T-helper 2 cell treated with Interferon-gamma antibody and Interleukin-4, amounts not matched to agents 5 μg/mL and 100 μg/mL, for 36 hours (primary cell): ENCODE results near the gene PRUNE2.

Experiments used
- DNase-seq: peaks from one replicate; pipeline ENCODE4 v3.0.0; 2021; ENCODE audit warnings: low spot score
- H3K27ac Mint-ChIP-seq: one replicate; pipeline ENCODE4 v1.8.0; 2021; ENCODE audit warnings: mild to moderate bottlenecking, mixed read lengths
- H3K27me3 Mint-ChIP-seq: one replicate; pipeline ENCODE4 v1.8.0; 2021; ENCODE audit warnings: low read depth, mixed read lengths
- H3K36me3 Mint-ChIP-seq: one replicate; pipeline ENCODE4 v1.8.0; 2021; ENCODE audit warnings: low read depth, mixed read lengths
- H3K4me1 Mint-ChIP-seq: one replicate; pipeline ENCODE4 v1.8.0; 2021; ENCODE audit warnings: low read depth, mixed read lengths
- H3K4me3 Mint-ChIP-seq: one replicate; pipeline ENCODE4 v1.8.0; 2022; ENCODE audit warnings: mild to moderate bottlenecking, moderate library complexity, mixed read lengths
- H3K9me3 Mint-ChIP-seq: one replicate; pipeline ENCODE4 v1.8.0; 2021; ENCODE audit warnings: mixed read lengths

Gene PRUNE2

GRCh38 chr9:76620581-76620980, 285.3 kb downstream of the PRUNE2 start:
- Mint-ChIP-seq H3K9me3 (no peaks in the 10 kb centered on the region), H3K4me3 (no peak overlapping the region), H3K36me3 (no peaks in the 10 kb centered on the region), H3K27me3 (peaks cover 54% of the 10 kb centered on the region), H3K27ac (no peak overlapping the region), H3K4me1 (peaks cover 4% of the 10 kb centered on the region)
- no peak for DNase-seq

GRCh38 chr9:76619640-76620039, 286.3 kb downstream of the PRUNE2 start:
- H3K27ac Mint-ChIP-seq, result no peak overlapping the region
- H3K4me1 Mint-ChIP-seq, result peaks cover 8% of the 10 kb centered on the region
- DNase-seq, result no peak
- no peaks in the 10 kb centered on the region for H3K36me3 Mint-ChIP-seq
- H3K4me3 Mint-ChIP-seq, result no peak overlapping the region
- peaks cover 58% of the 10 kb centered on the region for H3K27me3 Mint-ChIP-seq
- H3K9me3 Mint-ChIP-seq, result no peaks in the 10 kb centered on the region

GRCh38 chr9:76619197-76619596, 286.7 kb downstream of the PRUNE2 start:
- no peak overlapping the region for H3K4me3 Mint-ChIP-seq
- DNase-seq, result no peak
- H3K36me3 Mint-ChIP-seq, result no peaks in the 10 kb centered on the region
- H3K27me3 Mint-ChIP-seq, result peaks cover 57% of the 10 kb centered on the region
- H3K27ac Mint-ChIP-seq, result no peak overlapping the region
- H3K9me3 Mint-ChIP-seq, result no peaks in the 10 kb centered on the region
- peaks cover 8% of the 10 kb centered on the region for H3K4me1 Mint-ChIP-seq

GRCh38 chr9:76618762-76619161, 287.2 kb downstream of the PRUNE2 start:
- Mint-ChIP-seq H3K4me1 (peaks cover 8% of the 10 kb centered on the region), H3K4me3 (no peak overlapping the region), H3K27ac (no peak overlapping the region), H3K36me3 (no peaks in the 10 kb centered on the region), H3K9me3 (no peaks in the 10 kb centered on the region), H3K27me3 (peaks cover 54% of the 10 kb centered on the region)
- no peak for DNase-seq

- no peaks in the 10 kb centered on the region for H3K36me3 Mint-ChIP-seq
- no peak overlapping the region for H3K4me3 Mint-ChIP-seq
- H3K27ac Mint-ChIP-seq, result no peak overlapping the region
- peaks cover 57% of the 10 kb centered on the region for H3K27me3 Mint-ChIP-seq
- no peaks in the 10 kb centered on the region for H3K9me3 Mint-ChIP-seq
- peaks cover 8% of the 10 kb centered on the region for H3K4me1 Mint-ChIP-seq
- DNase-seq, result no peak
Measured at GRCh38 chr9:76617497-76618175, 288.3 kb downstream of the PRUNE2 start.

GRCh38 chr9:76616780-76617179, 289.1 kb downstream of the PRUNE2 start:
- no peak overlapping the region for H3K27ac Mint-ChIP-seq
- H3K36me3 Mint-ChIP-seq, result no peaks in the 10 kb centered on the region
- no peaks in the 10 kb centered on the region for H3K9me3 Mint-ChIP-seq
- no peak for DNase-seq
- peaks cover 58% of the 10 kb centered on the region for H3K27me3 Mint-ChIP-seq
- no peak overlapping the region for H3K4me3 Mint-ChIP-seq
- peaks cover 8% of the 10 kb centered on the region for H3K4me1 Mint-ChIP-seq

- no peak for DNase-seq
- H3K9me3 Mint-ChIP-seq, result no peaks in the 10 kb centered on the region
- H3K4me3 Mint-ChIP-seq, result peak overlapping the region; percentile 25
- peaks cover 48% of the 10 kb centered on the region for H3K27me3 Mint-ChIP-seq
- no peaks in the 10 kb centered on the region for H3K36me3 Mint-ChIP-seq
- H3K4me1 Mint-ChIP-seq, result peaks cover 8% of the 10 kb centered on the region
- H3K27ac Mint-ChIP-seq, result no peak overlapping the region
Measured at GRCh38 chr9:76615177-76615603, 290.7 kb downstream of the PRUNE2 start.

GRCh38 chr9:76613974-76614373, 291.9 kb downstream of the PRUNE2 start:
- Mint-ChIP-seq H3K4me3 (no peak overlapping the region), H3K9me3 (no peaks in the 10 kb centered on the region), H3K27me3 (peaks cover 47% of the 10 kb centered on the region), H3K27ac (no peak overlapping the region), H3K36me3 (no peaks in the 10 kb centered on the region), H3K4me1 (peaks cover 8% of the 10 kb centered on the region)
- DNase-seq, result no peak

- no peak overlapping the region for H3K27ac Mint-ChIP-seq
- peaks cover 8% of the 10 kb centered on the region for H3K4me1 Mint-ChIP-seq
- H3K4me3 Mint-ChIP-seq, result no peak overlapping the region
- H3K9me3 Mint-ChIP-seq, result no peaks in the 10 kb centered on the region
- DNase-seq, result no peak
- no peaks in the 10 kb centered on the region for H3K36me3 Mint-ChIP-seq
- peaks cover 43% of the 10 kb centered on the region for H3K27me3 Mint-ChIP-seq
Measured at GRCh38 chr9:76613150-76613781, 292.6 kb downstream of the PRUNE2 start.

GRCh38 chr9:76610011-76610352, 295.9 kb downstream of the PRUNE2 start:
- H3K27me3 Mint-ChIP-seq, result peaks cover 30% of the 10 kb centered on the region
- H3K4me1 Mint-ChIP-seq, result peaks cover 7% of the 10 kb centered on the region
- no peak overlapping the region for H3K27ac Mint-ChIP-seq
- H3K9me3 Mint-ChIP-seq, result no peaks in the 10 kb centered on the region
- no peaks in the 10 kb centered on the region for H3K36me3 Mint-ChIP-seq
- no peak for DNase-seq
- no peak overlapping the region for H3K4me3 Mint-ChIP-seq

GRCh38 chr9:76609285-76610010, 296.5 kb downstream of the PRUNE2 start:
- Mint-ChIP-seq H3K4me1 (peaks cover 5% of the 10 kb centered on the region), H3K36me3 (no peaks in the 10 kb centered on the region), H3K9me3 (no peaks in the 10 kb centered on the region), H3K27me3 (peaks cover 26% of the 10 kb centered on the region), H3K4me3 (no peak overlapping the region), H3K27ac (no peak overlapping the region)
- DNase-seq, result no peak

- DNase-seq, result no peak
- H3K36me3 Mint-ChIP-seq, result no peaks in the 10 kb centered on the region
- peaks cover 6% of the 10 kb centered on the region for H3K4me1 Mint-ChIP-seq
- H3K27ac Mint-ChIP-seq, result no peak overlapping the region
- no peaks in the 10 kb centered on the region for H3K9me3 Mint-ChIP-seq
- peaks cover 26% of the 10 kb centered on the region for H3K27me3 Mint-ChIP-seq
- H3K4me3 Mint-ChIP-seq, result no peak overlapping the region
Measured at GRCh38 chr9:76608575-76609273, 297.2 kb downstream of the PRUNE2 start.

GRCh38 chr9:76607730-76608436, 298.0 kb downstream of the PRUNE2 start:
- Mint-ChIP-seq H3K36me3 (no peaks in the 10 kb centered on the region), H3K27ac (no peak overlapping the region), H3K4me1 (peaks cover 9% of the 10 kb centered on the region), H3K9me3 (no peaks in the 10 kb centered on the region), H3K27me3 (peaks cover 23% of the 10 kb centered on the region), H3K4me3 (no peak overlapping the region)
- no peak for DNase-seq
